Endometrium (tissue), 2 donors: ENCODE data around the gene ATP5PD.

Source experiments
- FAIRE-seq: peaks from 2 replicates; lab custom pipeline; 2012; peaks lifted over from hg19 to GRCh38; lab: Jason Lieb, UNC
- donor health status: control.
- donor health status: control.

The ATP5PD gene

GRCh38 chr17:74994440-74994839, 52.3 kb downstream of the ATP5PD start:
- no peak for FAIRE-seq

GRCh38 chr17:74992223-74992622, 54.5 kb downstream of the ATP5PD start:
- no peak for FAIRE-seq

- FAIRE-seq, result no peak
Observed at GRCh38 chr17:74990581-74991105, 56.1 kb downstream of the ATP5PD start.
